SU-DHL-6 (cell line): ENCODE measurements around the gene PLCZ1.

ENCODE experiments used
- H2AFZ ChIP-seq: fragments of 200-600 bp; sonication (generic); 2 replicates; pipeline ENCODE4 v1.6.1; 2014; ENCODE audit warnings: low read depth, mild to moderate bottlenecking, moderate library complexity, mixed read lengths, antibody characterized with exemption, low read length; ENCODE audit not compliant: severe bottlenecking
- H3F3A ChIP-seq: fragments of 200-600 bp; shearing (Covaris generic); 2 replicates; pipeline ENCODE4 v1.6.0; 2016; ENCODE audit warnings: antibody characterized with exemption, mild to moderate bottlenecking; ENCODE audit not compliant: insufficient read depth
- H3K27ac ChIP-seq: fragments of 200-600 bp; sonication (generic); 2 replicates; pipeline ENCODE4 v1.5.1; 2016; ENCODE audit warnings: low read depth, mild to moderate bottlenecking, low read length, moderate library complexity, mixed read lengths
- H3K27me3 ChIP-seq: fragments of 200-600 bp; sonication (generic), shearing (Covaris generic); 2 replicates; pipeline ENCODE4 v1.6.0; 2014; ENCODE audit warnings: mild to moderate bottlenecking, low read length
- H3K36me3 ChIP-seq: fragments of 200-600 bp; sonication (generic); 2 replicates; pipeline ENCODE4 v1.6.1; 2014; ENCODE audit warnings: mild to moderate bottlenecking, low read length, mixed read lengths
- H3K4me2 ChIP-seq: fragments of 300-600, 200-600 bp; shearing (Covaris generic), sonication (generic); 2 replicates; pipeline ENCODE4 v1.6.0; 2014; ENCODE audit warnings: low read length, low read depth, mild to moderate bottlenecking; ENCODE audit not compliant: poor library complexity, severe bottlenecking
- H3K4me3 ChIP-seq: fragments of 200-600 bp; sonication (generic); 2 replicates; pipeline ENCODE4 v1.5.1; 2014; ENCODE audit warnings: antibody characterized with exemption, low read length, mild to moderate bottlenecking, mixed read lengths; ENCODE audit not compliant: insufficient read depth, poor library complexity, severe bottlenecking
- H3K79me2 ChIP-seq: fragments of 200-600 bp; sonication (generic); 2 replicates; pipeline ENCODE4 v1.6.1; 2014; ENCODE audit warnings: mild to moderate bottlenecking, low read length, moderate library complexity; ENCODE audit not compliant: insufficient read depth
- H3K9ac ChIP-seq: fragments of 200-600 bp; sonication (generic); 2 replicates; pipeline ENCODE4 v1.7.0; 2014; ENCODE audit warnings: mild to moderate bottlenecking, low read length
- H3K9me2 ChIP-seq: fragments of 200-600 bp; sonication (generic); replicated peaks from 2 replicates; pipeline ENCODE4 v1.6.1; 2014; ENCODE audit warnings: low read length; ENCODE audit not compliant: insufficient read depth
- H3K9me3 ChIP-seq: fragments of 200-600 bp; sonication (generic); 2 replicates; pipeline ENCODE4 v1.6.1; 2014; ENCODE audit warnings: low read length, mixed read lengths; ENCODE audit not compliant: insufficient read depth
- H4K20me1 ChIP-seq: fragments of 200-600 bp; sonication (generic); 2 replicates; pipeline ENCODE4 v1.6.1; 2014; ENCODE audit warnings: low read depth, mild to moderate bottlenecking, antibody characterized with exemption, low read length, moderate library complexity, mixed read lengths
- EZH2phosphoT487 ChIP-seq: fragments of 200-600 bp; sonication (generic), shearing (Covaris generic); conservative IDR thresholded peaks from 2 replicates; pipeline ENCODE4 v1.6.1; 2018; ENCODE audit warnings: mild to moderate bottlenecking, antibody characterized with exemption, low read length, moderate library complexity, mixed read lengths
- TF ChIP-seq, protein P1 (sequence below): fragments of 200-600 bp; sonication (generic); IDR thresholded peaks from one replicate; pipeline ENCODE4 v1.5.1; 2017; ENCODE audit warnings: antibody characterized with exemption, mild to moderate bottlenecking, low read length, moderate library complexity; ENCODE audit not compliant: insufficient read depth, poor library complexity, severe bottlenecking

Gene PLCZ1

DNA sequence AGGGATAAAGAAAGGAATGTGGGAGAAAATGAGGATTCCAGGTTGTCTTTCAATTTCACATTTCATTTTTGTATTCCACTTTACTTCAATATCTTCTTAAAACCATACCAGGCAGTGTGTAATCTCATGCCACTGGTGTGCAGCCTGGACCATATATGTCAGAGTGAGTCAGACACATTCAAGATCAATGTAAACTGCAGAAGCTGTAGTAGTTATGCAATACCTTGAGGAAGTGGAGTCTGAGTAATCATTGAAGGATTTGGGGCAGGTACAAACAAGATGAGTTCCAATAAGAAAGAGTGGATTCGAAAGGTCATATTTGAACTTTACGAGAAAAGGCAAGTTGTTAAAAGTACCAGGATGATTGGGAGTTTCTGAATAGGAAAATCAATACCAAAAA is 14.1 kb downstream of the PLCZ1 start:
- Histone ChIP-seq H3K27me3 (no peaks in the 10 kb centered on the region), H3K4me2 (no peak overlapping the region), H3F3A (no peaks in the 10 kb centered on the region), H3K9ac (no peak overlapping the region), H3K79me2 (no peaks in the 10 kb centered on the region), H2AFZ (no peak overlapping the region), H3K27ac (no peak overlapping the region), H3K36me3 (no peaks in the 10 kb centered on the region), H3K9me3 (no peaks in the 10 kb centered on the region), H3K4me3 (no peak overlapping the region), H3K9me2 (no peaks in the 10 kb centered on the region), H4K20me1 (no peaks in the 10 kb centered on the region)
- TF ChIP-seq EZH2phosphoT487, result no peak
- TF ChIP-seq, protein P1, sequence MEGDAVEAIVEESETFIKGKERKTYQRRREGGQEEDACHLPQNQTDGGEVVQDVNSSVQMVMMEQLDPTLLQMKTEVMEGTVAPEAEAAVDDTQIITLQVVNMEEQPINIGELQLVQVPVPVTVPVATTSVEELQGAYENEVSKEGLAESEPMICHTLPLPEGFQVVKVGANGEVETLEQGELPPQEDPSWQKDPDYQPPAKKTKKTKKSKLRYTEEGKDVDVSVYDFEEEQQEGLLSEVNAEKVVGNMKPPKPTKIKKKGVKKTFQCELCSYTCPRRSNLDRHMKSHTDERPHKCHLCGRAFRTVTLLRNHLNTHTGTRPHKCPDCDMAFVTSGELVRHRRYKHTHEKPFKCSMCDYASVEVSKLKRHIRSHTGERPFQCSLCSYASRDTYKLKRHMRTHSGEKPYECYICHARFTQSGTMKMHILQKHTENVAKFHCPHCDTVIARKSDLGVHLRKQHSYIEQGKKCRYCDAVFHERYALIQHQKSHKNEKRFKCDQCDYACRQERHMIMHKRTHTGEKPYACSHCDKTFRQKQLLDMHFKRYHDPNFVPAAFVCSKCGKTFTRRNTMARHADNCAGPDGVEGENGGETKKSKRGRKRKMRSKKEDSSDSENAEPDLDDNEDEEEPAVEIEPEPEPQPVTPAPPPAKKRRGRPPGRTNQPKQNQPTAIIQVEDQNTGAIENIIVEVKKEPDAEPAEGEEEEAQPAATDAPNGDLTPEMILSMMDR, result no peak

DNA sequence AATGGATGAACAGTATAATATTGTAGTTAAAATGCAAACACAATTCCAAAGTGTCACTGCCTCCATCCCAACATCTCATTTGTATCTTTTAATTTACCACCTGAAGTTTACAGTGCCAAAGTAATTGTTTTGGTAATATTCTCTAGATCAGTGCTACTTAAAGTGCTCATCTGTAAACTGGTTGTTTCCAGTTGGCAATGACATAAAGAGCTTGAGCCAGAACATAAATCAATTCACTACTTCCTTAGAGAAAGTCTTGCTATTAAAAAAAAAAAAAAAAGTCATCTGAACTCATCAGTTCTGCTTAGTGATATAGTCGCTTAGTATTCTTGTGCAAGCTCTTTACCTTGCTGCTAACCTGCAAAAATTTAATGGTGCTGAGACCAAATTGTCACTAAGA is 16.4 kb downstream of the PLCZ1 start:
- no peaks in the 10 kb centered on the region for H3K79me2 ChIP-seq
- H3K36me3 ChIP-seq, result no peaks in the 10 kb centered on the region
- no peaks in the 10 kb centered on the region for H3K9me3 ChIP-seq
- H3K27me3 ChIP-seq, result no peaks in the 10 kb centered on the region
- H3K27ac ChIP-seq, result no peak overlapping the region
- H3K9me2 ChIP-seq, result no peaks in the 10 kb centered on the region
- no peaks in the 10 kb centered on the region for H4K20me1 ChIP-seq
- TF ChIP-seq, protein P1, result no peak
- no peak overlapping the region for H3K4me3 ChIP-seq
- no peak overlapping the region for H3K4me2 ChIP-seq
- H3K9ac ChIP-seq, result no peak overlapping the region
- no peak overlapping the region for H2AFZ ChIP-seq
- no peaks in the 10 kb centered on the region for H3F3A ChIP-seq

- Histone ChIP-seq H4K20me1 (no peaks in the 10 kb centered on the region), H3K27me3 (no peaks in the 10 kb centered on the region), H3K79me2 (no peaks in the 10 kb centered on the region), H2AFZ (no peak overlapping the region), H3K27ac (no peak overlapping the region), H3F3A (no peaks in the 10 kb centered on the region), H3K4me3 (no peak overlapping the region), H3K36me3 (no peaks in the 10 kb centered on the region), H3K9me2 (no peaks in the 10 kb centered on the region), H3K9me3 (no peaks in the 10 kb centered on the region), H3K4me2 (no peak overlapping the region), H3K9ac (no peak overlapping the region)
- TF ChIP-seq EZH2phosphoT487, result no peak
- TF ChIP-seq, protein P1, result no peak
These were observed 17.1 kb downstream of the PLCZ1 start for GRCh38 chr12:18720690-18721089.

GRCh38 chr12:18719922-18720510 is 17.8 kb downstream of the PLCZ1 start:
- Histone ChIP-seq H3K36me3 (no peaks in the 10 kb centered on the region), H3K27ac (no peak overlapping the region), H3K4me3 (no peak overlapping the region), H3K9me3 (no peaks in the 10 kb centered on the region), H2AFZ (no peak overlapping the region), H3K9ac (no peak overlapping the region), H3F3A (no peaks in the 10 kb centered on the region), H4K20me1 (no peaks in the 10 kb centered on the region), H3K4me2 (no peak overlapping the region), H3K27me3 (no peaks in the 10 kb centered on the region), H3K79me2 (no peaks in the 10 kb centered on the region), H3K9me2 (no peaks in the 10 kb centered on the region)
- TF ChIP-seq, protein P1, result no peak
- TF ChIP-seq EZH2phosphoT487, result no peak
